HG03108 (cell line): ENCODE data around the gene TP53.

Source experiments
- ATAC-seq: cut with Tn5 transposase; IDR thresholded peaks from one replicate; pipeline ENCODE4 v1.9.1; 2021; ENCODE audit warnings: moderate library complexity; ENCODE audit not compliant: unreplicated experiment

The TP53 gene

GRCh38 chr17:7687072-7687907, at the start of gene TP53:
Gene TP53, minus strand, starts transcription at chr17:7687490. Its CDS starts 10,896 bp downstream, at chr17:7676594.
- ATAC-seq: peak; percentile 28

DNA sequence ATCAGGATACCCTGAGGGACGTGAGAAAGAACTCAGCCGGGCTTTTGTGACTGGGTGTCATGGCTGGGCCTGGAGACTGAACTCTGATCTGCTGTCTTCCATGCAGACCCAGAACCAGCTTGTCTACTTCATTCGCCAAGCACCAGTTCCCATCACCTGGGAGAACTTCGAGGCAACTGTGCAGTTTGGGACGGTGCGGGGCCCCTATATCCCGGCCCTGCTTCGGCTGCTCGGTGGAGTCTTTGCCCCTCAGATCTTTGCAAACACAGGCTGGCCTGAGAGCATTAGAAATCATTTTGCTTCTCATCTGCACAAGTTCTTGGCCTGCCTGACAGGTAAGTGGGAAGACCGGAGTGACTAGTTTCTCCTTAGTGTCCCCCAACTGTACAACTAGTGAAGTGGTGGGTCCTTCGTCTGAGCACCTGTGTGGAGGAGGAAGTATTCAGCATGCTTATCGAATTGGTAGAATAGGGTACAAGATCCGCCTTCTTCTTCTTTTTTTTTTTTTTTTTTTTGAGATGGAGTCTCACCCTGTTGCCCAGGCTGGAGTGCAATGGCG, 45.8 kb upstream of the TP53 start:
- no peak for ATAC-seq

- no peak for ATAC-seq
Observed at GRCh38 chr17:7729816-7730215, 42.5 kb upstream of the TP53 start.

- ATAC-seq: no peak
Observed at GRCh38 chr17:7727886-7728285, 40.6 kb upstream of the TP53 start.

DNA sequence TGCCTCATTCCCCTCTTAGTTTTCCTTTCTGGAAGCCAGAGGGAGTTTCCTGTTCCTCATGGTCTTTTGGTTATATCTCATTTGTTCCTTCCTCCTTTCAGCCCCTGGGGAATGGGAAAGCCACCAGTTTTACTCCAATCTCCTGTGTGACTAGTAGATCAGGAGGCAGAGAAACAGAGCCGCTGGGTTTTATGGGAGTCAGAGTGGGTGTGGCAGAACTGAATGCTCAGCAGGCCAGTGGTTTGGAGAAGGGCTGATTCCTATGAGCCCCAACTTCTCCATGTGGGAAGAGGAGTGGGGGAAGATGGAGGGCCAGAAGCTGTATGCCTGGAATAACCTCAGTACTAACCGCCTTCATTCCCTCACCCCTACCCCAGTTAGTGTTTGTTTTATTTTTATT, 34.3 kb upstream of the TP53 start:
- no peak for ATAC-seq

DNA sequence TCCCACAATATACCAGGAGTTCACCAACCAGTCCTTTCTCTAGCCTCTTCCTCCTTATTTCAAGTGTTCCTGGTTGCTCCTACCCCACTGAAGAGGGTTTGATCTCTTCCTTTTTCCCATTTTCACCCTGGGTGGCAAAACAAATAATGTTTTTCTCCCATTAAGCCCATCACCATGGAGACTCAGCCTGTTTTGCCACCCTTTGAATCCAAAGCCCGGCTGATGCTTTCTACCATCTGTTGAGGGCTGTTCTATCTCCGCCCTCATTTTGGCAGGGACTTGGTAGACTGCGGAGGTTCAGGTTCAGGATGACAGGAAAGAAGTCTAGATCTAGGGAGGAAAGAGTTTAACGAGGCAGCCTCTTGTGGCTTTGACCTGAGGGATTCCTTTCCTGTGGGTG, 32.8 kb upstream of the TP53 start:
- ATAC-seq: no peak

- ATAC-seq: no peak
Observed at GRCh38 chr17:7719661-7720060, 32.4 kb upstream of the TP53 start.

DNA sequence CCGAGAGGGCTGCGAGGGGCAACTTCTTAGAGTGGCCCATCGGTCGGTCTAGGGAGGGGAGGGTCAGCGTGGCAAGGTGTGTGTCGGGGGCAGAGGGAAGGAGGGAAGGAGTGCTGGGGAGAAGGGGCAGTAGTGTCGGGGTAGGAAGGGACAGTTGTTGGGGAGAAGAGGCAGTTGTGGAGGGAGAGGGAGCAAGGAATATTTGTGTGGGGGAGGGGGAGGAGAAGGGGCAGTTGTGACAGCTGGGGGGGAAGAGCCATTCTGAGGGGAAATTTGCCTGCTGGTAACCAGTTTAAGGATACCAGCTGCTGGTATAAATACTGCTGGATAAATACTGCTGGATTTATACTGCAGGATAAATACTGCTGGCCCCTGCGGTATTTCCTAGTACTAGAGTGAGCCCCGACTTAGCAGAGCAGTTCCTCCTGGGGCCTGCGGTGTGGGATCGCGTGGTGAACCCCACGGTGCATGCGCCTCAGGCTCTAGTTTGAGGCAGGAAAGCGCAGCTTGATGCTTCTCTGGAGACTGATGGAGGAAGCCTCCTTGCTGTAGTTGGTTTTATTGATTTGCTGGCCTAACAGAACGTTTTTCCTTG, 30.6 kb upstream of the TP53 start:
- ATAC-seq: no peak

- ATAC-seq: no peak
Observed at GRCh38 chr17:7716901-7717755, 29.8 kb upstream of the TP53 start, which contains the start of gene DNAH2. Gene DNAH2, plus strand, starts transcription at chr17:7717744. Its CDS starts 1,991 bp downstream, at chr17:7719735.

DNA sequence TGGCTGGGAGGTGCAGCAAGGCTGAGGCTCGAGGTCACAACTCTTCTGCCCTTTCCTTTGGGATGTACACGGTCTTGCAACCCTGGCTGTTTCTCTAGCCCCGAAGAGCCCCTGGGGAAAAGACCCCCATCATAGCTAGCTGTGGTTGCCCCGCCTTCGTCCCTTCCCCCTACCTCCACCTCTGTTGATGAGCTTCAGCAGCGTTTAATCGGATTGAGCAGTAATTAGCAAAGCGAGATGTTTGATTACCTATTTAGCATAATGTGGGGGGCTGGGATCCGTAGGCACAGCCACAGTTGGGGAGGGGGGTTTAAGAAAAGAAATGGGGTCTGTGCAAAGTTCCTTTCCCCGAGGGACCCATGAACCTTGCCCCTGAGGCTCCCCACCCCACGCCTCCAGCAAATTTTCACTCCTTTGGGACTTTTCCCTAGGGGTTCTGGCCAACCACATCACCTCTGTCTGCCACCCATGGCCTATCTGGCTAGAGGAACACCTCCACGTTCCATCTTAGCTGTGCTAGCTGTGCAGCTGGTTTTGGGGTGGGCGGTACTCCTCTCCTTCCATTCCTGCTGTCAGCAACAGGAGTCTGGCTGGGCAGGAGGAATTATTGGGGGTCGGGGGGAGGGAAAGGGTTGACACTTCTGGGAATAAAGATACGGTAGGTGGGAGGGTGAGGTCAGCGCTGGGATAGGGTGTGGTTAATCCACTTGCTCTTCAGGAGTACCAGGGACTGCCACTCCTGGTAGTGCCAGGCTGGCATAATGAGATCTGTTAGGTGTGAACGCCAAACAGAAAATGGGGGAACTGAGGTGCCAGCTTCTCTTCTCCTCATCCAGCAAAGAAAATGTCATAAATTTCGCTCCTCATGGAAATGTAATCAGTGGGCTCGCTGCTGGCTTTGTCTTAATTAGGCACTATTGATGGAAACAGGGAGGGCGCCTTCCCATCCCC, 28.9 kb upstream of the TP53 start:
- ATAC-seq: no peak

- ATAC-seq: no peak
Observed at GRCh38 chr17:7714721-7715594, 27.7 kb upstream of the TP53 start.

DNA sequence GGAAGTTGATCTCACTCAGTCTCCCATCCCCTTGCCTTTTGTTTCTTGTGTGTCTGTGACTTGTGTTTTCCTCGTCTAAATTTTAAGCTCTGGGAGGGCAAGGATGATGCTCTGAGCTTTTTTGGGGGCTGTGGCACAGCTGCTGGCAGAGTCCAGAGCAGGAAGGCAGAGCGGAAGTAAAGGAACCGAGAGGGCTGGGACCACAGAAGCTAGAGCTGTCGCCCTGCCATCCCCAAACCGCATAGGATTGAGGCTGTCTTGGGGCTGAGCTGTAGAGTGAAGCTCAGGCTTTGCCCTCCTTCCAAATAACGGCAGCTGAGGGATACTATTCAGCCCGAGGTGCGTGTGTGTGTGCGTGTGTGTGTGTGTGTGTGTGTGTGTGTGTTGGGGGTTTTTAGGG, 26.5 kb upstream of the TP53 start:
- no peak for ATAC-seq

GRCh38 chr17:7712111-7712771, 25.0 kb upstream of the TP53 start:
- ATAC-seq: no peak

DNA sequence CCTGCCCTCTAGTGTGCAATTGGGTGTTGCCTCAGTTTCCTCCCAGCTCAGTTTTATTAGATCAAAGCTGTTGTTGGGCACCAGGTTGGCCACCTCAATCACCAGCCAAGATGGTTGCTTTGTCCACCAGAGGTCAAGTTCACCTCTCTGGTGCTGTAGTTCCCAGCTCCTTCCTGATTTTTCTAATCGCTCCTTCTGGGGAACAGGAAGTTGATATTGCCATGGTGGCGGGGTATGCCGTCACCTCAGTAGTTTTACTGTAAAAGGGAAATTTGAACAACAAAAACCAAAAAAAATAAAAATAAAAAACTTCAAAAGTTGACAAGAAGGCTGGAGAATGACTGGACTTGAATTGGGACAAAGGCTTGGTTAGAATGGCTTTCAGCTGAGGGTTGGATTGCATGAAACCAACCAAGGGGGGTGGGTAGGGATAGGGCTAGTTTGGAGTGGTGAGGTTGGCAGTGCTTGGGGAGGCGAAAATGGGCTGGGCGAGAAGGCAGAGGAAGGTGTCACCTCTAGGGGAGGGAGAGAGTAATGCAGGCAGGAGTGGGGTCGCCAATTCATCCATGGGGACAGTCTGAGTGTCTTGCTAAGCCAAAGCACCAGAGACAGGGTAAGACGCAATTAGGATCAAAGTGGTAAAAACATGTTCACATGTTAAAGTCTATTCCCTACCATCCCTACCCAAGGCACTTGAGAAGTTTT, 23.9 kb upstream of the TP53 start:
- ATAC-seq: no peak

GRCh38 chr17:7710301-7710700, 23.0 kb upstream of the TP53 start:
- no peak for ATAC-seq

DNA sequence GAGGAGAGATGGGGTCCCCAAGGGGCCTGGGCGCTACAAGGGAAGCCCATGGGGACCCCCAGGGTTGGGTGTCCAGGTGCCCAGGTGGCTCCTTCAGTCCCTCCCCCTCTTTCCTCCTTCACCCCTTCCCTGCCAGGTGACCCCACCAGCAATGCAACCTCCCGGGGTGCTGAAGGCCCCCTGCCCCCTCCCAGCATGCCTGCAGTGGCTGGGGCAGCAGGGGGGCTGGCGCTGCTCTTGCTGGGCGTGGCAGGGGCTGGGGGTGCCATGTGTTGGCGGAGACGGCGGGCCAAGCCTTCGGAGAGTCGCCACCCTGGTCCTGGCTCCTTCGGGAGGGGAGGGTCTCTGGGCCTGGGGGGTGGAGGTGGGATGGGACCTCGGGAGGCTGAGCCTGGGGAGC, 21.7 kb upstream of the TP53 start:
- no peak for ATAC-seq

DNA sequence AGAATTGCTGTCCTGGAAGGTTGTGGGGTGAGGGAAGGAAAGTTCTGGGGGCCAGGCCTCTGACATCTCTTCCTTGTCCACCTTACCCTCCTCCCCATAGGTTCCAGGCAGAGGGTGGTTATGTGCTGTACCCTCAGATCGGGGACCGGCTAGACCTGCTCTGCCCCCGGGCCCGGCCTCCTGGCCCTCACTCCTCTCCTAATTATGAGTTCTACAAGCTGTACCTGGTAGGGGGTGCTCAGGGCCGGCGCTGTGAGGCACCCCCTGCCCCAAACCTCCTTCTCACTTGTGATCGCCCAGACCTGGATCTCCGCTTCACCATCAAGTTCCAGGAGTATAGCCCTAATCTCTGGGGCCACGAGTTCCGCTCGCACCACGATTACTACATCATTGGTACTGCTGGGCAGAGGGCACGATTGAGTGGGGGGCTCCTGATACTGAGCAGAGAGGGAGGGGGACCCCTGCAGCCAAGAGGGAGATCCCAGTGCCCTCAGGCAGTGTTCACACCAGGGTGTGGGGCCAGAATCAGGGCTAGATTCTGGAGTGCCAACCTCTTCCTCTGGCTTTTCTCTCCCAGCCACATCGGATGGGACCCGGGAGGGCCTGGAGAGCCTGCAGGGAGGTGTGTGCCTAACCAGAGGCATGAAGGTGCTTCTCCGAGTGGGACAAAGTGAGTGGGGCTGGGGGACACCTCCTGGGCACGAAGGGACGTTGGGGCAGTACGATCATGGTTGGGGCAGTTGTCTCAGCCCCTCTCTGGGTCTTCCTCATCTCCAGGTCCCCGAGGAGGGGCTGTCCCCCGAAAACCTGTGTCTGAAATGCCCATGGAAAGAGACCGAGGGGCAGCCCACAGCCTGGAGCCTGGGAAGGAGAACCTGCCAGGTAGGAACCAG, 20.8 kb upstream of the TP53 start:
- ATAC-seq: no peak
